Transverse colon (tissue), 4 donors: ENCODE measurements around the gene TEX30. TPM values are rescaled to one million over a fixed set of nuclear protein-coding genes. Genes with fewer than 3 reads are reported as not detected.

Experiments used
- DNase-seq: peaks from one replicate; pipeline ENCODE4 v3.0.0-alpha.2; 2019
- H3K27ac ChIP-seq, 4 donors: fragments of 200-600 bp; sonication (generic); 2 replicates each; pipeline ENCODE4 v1.5.1; 2016 to 2018; ENCODE audit warnings: inconsistent platforms in 4 of 4
- H3K27me3 ChIP-seq: fragments of 200-600 bp; sonication (generic); 2 replicates; pipeline ENCODE4 v1.5.1; 2017; ENCODE audit warnings: inconsistent platforms
- H3K36me3 ChIP-seq, 4 donors: fragments of 200-600 bp; sonication (generic); 2 replicates each; pipeline ENCODE4 v1.5.1; 2017 to 2019; ENCODE audit warnings: inconsistent platforms in 4 of 4
- H3K4me1 ChIP-seq, 4 donors: fragments of 200-600 bp; sonication (generic); 2 replicates each; pipeline ENCODE4 v1.5.1; 2017 to 2020; ENCODE audit warnings: inconsistent platforms in 4 of 4
- H3K4me3 ChIP-seq, 4 donors: fragments of 200-600 bp; sonication (generic); 1 replicate in 1 of 4; 2 replicates in 3 of 4; pipeline versions ENCODE4 v1.5.1 to v1.6.1; 2017 to 2019; ENCODE audit warnings: inconsistent platforms in 4 of 4
- H3K9me3 ChIP-seq, 2 donors: fragments of 200-600 bp; sonication (generic); 2 replicates each; pipeline ENCODE4 v1.5.1; 2017 to 2019; ENCODE audit warnings: inconsistent platforms in 2 of 2
- CTCF ChIP-seq, 5 experiments: fragments of 200-600 bp in 3 of 5; fragments of 450-650 bp in 2 of 5; sonication (generic) in 3 of 5; IDR thresholded peaks; 1 replicate in 2 of 5; 2 replicates in 3 of 5; pipeline ENCODE4 v1.5.1; 2016 to 2017; ENCODE audit warnings: antibody characterized with exemption in 5 of 5, inconsistent platforms in 3 of 5, mild to moderate bottlenecking in 2 of 5, moderate library complexity in 1 of 5
- EP300 ChIP-seq: sonication (generic); formaldehyde crosslinking; IDR thresholded peaks from one replicate; pipeline ENCODE4 v1.6.1; 2017; ENCODE audit warnings: antibody characterized with exemption, low read depth
- POLR2A ChIP-seq: fragments of 450-650 bp; IDR thresholded peaks from one replicate; pipeline ENCODE4 v1.6.1; 2016; ENCODE audit warnings: antibody characterized with exemption, mild to moderate bottlenecking, moderate library complexity
- POLR2AphosphoS5 ChIP-seq, 3 donors: sonication (generic); formaldehyde crosslinking; IDR thresholded peaks; one replicate each; pipeline ENCODE4 v1.6.1; 2016; ENCODE audit warnings: antibody characterized with exemption in 3 of 3
- WGBS, 2 donors: methylation state at CpG; one replicate each; pipeline ENCODE4 v1.1.5; 2018; ENCODE audit warnings: low coverage in 1 of 2; 5-methylcytosine and 5-hydroxymethylcytosine counted together
- in situ Hi-C, 4 donors: fragments of 200-750 bp; cut with MboI; loops; one replicate each; pipeline versions ENCODE4 v1.15.0 to v1.15.1; 2017; ENCODE audit warnings: low sequenced_read_pairs in 3 of 4, low pct_ligation_motif_present in 1 of 4, low pct_unique_long_range_greater_than_20kb in 1 of 4
- intact Hi-C: fragments of 100-400 bp; cut with DNase I; formaldehyde crosslinking; loops from one replicate; pipeline ENCODE4 v1.15.1; 2023; ENCODE audit warnings: low total_unique reads
- total RNA-seq, 4 donors: library from RNA; depleted of rRNA; stranded (reverse); fragments of >200 nt; gene quantifications; one replicate each; pipeline ENCODE4 v1.1.0, GENCODE V29; 2016

TEX30 gene
- total RNA-seq, 4 donors from 2014 or later = 5.4 to 6.0 (median 6.0) TPM; not detected in 1

DNA sequence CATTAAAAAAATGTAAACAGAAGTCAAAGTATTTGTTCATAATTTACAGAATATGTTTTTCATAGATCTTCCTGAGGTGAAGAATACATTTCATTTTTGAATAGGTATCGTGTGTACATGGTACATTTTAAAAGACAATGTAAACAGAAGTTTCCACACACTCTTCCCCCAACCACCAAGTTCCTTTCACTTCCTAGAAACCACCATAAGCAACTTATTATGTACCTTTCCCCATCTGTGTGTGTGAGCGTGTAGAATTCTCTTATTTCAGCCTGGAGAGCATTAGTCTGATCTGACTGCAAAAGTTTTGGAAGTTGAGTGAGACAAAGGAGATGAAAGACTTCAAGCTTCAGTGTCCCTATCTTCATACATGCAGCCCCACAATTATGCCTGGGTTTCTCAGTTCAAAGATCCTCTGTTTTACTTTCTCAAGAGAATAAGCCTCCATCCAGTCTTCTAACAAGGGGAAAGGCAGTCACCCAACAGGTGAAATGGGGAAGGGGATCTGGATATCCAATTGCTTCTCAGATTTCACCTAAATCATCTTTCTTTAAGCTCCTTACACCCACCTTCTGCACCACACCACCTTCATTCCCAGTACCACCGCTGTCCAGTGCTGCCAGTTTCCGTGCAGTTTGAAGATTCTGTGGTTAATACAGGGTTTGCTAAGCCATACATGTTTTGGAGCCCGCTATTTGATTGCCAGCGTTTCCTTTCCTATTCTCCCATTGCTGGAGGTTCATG, 2.1 kb downstream of the TEX30 start:
- intact Hi-C loops (loop anchor here (10.0 kb wide), 1 partner anchor 177 kb away; the partner anchor contains the start of gene TPP2), in situ Hi-C loops (no loop called here)
- H3K36me3 ChIP-seq = no peaks in the 10 kb centered on the region
- H3K4me3 ChIP-seq = no peak overlapping the region
- no peak overlapping the region for H3K27ac ChIP-seq
- H3K9me3 ChIP-seq = no peaks in the 10 kb centered on the region
- WGBS, 2 donors = 90% methylated on average over 6 of the region's 6 CpGs
- H3K27me3 ChIP-seq = no peaks in the 10 kb centered on the region
- peaks cover 0 to 13% (median 11%) of the 10 kb centered on the region in 4 donors for H3K4me1 ChIP-seq
- no peak for TF ChIP-seq CTCF (IDR thresholded peaks at IDR 0.05)
- TF ChIP-seq POLR2A = no peak
- no peak for TF ChIP-seq POLR2AphosphoS5 (IDR thresholded peaks at IDR 0.05)
- TF ChIP-seq EP300 = no peak
- no peak for DNase-seq

DNA sequence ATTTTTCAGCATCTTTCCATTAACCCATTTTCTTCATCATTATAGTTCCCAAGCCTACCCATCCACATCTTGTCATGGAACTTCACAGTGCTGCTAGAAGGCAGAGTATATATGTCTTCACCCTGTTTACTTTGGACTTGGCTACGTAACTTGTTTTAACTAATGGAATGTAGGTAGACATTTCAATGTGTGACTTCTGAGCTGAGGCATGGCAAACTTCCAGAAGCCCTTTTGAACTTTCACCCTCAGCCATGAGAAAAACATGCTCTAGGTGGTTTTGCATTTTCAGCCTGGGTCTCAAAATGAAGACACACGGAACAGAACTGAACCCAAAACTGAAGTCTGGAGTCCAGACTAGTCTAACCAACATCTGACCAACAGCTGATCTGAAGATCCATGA, 3.2 kb downstream of the TEX30 start:
- no peak for DNase-seq
- Histone ChIP-seq H3K27me3 (no peaks in the 10 kb centered on the region), H3K27ac (no peak overlapping the region), H3K4me1 (peaks cover 0 to 13% (median 11%) of the 10 kb centered on the region in 4 donors), H3K9me3 (no peaks in the 10 kb centered on the region), H3K36me3 (no peaks in the 10 kb centered on the region), H3K4me3 (no peak overlapping the region)
- intact Hi-C loops = loop anchor here (10.0 kb wide), 1 partner anchor 176 kb away; the partner anchor contains the start of gene TPP2
- TF ChIP-seq POLR2A (no peak), POLR2AphosphoS5 (IDR thresholded peaks at IDR 0.05) (no peak), CTCF (IDR thresholded peaks at IDR 0.05) (no peak), EP300 (no peak)
- WGBS, 2 donors = 77 to 83% methylated on average over 1 to 2 of the region's 2 CpGs
- in situ Hi-C loops = no loop called here

DNA sequence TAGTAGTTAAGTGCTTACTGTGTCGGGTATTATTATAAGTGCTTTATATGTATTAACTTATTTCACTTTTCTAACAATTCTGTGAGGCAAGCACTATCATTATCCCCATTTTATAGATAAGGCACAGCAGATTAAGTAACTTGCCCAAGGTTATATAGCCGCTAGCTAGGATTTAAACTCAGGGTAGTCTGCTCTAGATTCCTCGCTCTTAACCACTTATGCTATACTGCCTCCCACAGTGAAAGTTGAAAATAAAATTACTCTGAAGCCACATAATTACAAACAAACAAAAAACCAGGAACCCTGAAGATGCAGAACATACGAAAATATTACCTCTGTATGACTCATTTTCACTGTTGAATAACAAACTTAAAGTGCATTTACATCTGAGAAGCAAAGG, 3.9 kb downstream of the TEX30 start:
- no peaks in the 10 kb centered on the region for H3K9me3 ChIP-seq
- no peak overlapping the region for H3K4me3 ChIP-seq
- no peak for DNase-seq
- H3K27ac ChIP-seq = no peak overlapping the region
- WGBS, 2 donors = 72 to 89% methylated on average over 4 of the region's 4 CpGs
- no peak for TF ChIP-seq POLR2AphosphoS5 (IDR thresholded peaks at IDR 0.05)
- TF ChIP-seq POLR2A = no peak
- intact Hi-C loops (loop anchor here (10.0 kb wide), 1 partner anchor 175 kb away; the partner anchor contains the start of gene TPP2), in situ Hi-C loops (no loop called here)
- no peaks in the 10 kb centered on the region for H3K27me3 ChIP-seq
- peaks cover 0 to 13% (median 11%) of the 10 kb centered on the region in 4 donors for H3K4me1 ChIP-seq
- H3K36me3 ChIP-seq = no peaks in the 10 kb centered on the region

DNA sequence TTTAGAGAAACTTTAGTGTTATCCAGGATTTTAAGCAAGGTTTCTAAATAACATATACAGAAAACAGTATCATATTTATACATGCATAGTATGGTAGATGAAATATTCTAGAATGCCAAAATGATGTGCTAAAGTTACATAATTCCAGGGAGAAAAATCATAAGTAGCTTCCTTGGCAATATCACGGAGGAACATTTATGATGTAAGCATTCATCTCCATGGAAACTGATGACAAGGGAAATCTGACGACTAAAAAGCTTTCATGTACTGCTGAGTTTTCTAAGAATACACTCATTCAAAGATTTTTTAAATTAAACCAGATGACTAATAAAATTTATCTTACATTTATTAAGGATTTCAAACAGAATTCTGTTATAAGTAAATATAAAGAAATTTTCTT, 4.7 kb downstream of the TEX30 start:
- intact Hi-C loops = no loop called here
- Histone ChIP-seq H3K36me3 (no peaks in the 10 kb centered on the region), H3K4me1 (peaks cover 0 to 10% (median 6%) of the 10 kb centered on the region in 4 donors), H3K4me3 (no peak overlapping the region), H3K27me3 (no peaks in the 10 kb centered on the region), H3K9me3 (no peaks in the 10 kb centered on the region), H3K27ac (no peak overlapping the region)
- 67 to 81% methylated on average over 2 of the region's 2 CpGs for WGBS, 2 donors
- TF ChIP-seq CTCF (IDR thresholded peaks at IDR 0.05) (no peak), EP300 (no peak)
- in situ Hi-C loops = no loop called here
- DNase-seq = no peak
